DMS53 treated with DMSO at 0.1 percent for 48 hours (cell line): ENCODE measurements around the gene ZNF544.
"Not testable (repeated sequence)": the region's sequence is repeated elsewhere in the genome, so short reads cannot be mapped to it uniquely, and the experiment has no call there.

ENCODE experiments used
- DNase-seq: peaks from one replicate; lab custom pipeline; 2025; ENCODE audit not compliant: unreplicated experiment; lab: John Stamatoyannopoulos, UW

ZNF544 gene

GRCh38 chr19:58304748-58305064 lies 76.0 kb downstream of the ZNF544 start:
- peak; percentile 74 for DNase-seq

- DNase-seq = peak; percentile 93
Measured at GRCh38 chr19:58305065-58305931, 76.6 kb downstream of the ZNF544 start, which contains the start of gene ERVK3-1. Gene ERVK3-1 (plus strand): TSS chr19:58305377. CDS start chr19:58312169, 6,792 bp downstream.

GRCh38 chr19:58305932-58306323 lies 77.2 kb downstream of the ZNF544 start:
- DNase-seq = no peak

GRCh38 chr19:58307736-58308135 lies 79.0 kb downstream of the ZNF544 start:
- DNase-seq = no peak

GRCh38 chr19:58310685-58311084 lies 82.0 kb downstream of the ZNF544 start:
- DNase-seq = not testable (repeated sequence)

- DNase-seq = no peak
Measured at GRCh38 chr19:58311345-58311865, 82.7 kb downstream of the ZNF544 start.
